ENCODE measurements around the gene DOK7. TPM values are rescaled to one million over a fixed set of nuclear protein-coding genes. Genes with fewer than 3 reads are reported as not detected.

DOK7 gene
- total and polyA plus RNA-seq, 2 experiments from 2014 or later, result 0.23 to 1.8 TPM

GRCh38 chr4:3488820-3489219, 25.7 kb downstream of the DOK7 start:
- DNase-seq (ENCODE audit: low spot score), result no peak
- Histone ChIP-seq H2AFZ (no peak overlapping the region), H4K20me1 (ENCODE audit: insufficient read depth, poor library complexity, severe bottlenecking) (no peaks in the 10 kb centered on the region), H3K4me3 (no peak overlapping the region), H3K27me3 (peaks cover 21% of the 10 kb centered on the region), H3K4me2 (no peak overlapping the region), H3K4me1 (ENCODE audit: insufficient read depth) (peaks cover 10% of the 10 kb centered on the region), H3K9me2 (replicated peaks; ENCODE audit: insufficient read depth) (no peaks in the 10 kb centered on the region), H3K9me3 (ENCODE audit: low read depth) (no peaks in the 10 kb centered on the region), H3K27ac (no peak overlapping the region), H3K79me2 (no peaks in the 10 kb centered on the region), H3K36me3 (replicated peaks; ENCODE audit: insufficient read depth, low read depth) (no peaks in the 10 kb centered on the region)
- TF ChIP-seq EZH2phosphoT487 (IDR thresholded peaks at IDR 0.05; ENCODE audit: low read depth, severe bottlenecking, unreplicated experiment), result no peak
- TF ChIP-seq CTCF (IDR thresholded peaks at IDR 0.05; ENCODE audit: poor library complexity), result no peak
- no peak for TF ChIP-seq EZH2 (IDR thresholded peaks at IDR 0.05; ENCODE audit: borderline replicate concordance)
- 73% methylated on average over 11 of the region's 11 CpGs for WGBS (ENCODE audit: low lambda C conversion rate, missing lambda C conversion rate)

GRCh38 chr4:3489451-3489962, 26.4 kb downstream of the DOK7 start:
- H3K79me2 ChIP-seq, result no peaks in the 10 kb centered on the region
- no peaks in the 10 kb centered on the region for H4K20me1 ChIP-seq (ENCODE audit: insufficient read depth, poor library complexity, severe bottlenecking)
- no peak overlapping the region for H3K4me2 ChIP-seq
- H3K9me2 ChIP-seq (replicated peaks; ENCODE audit: insufficient read depth), result no peaks in the 10 kb centered on the region
- peaks cover 18% of the 10 kb centered on the region for H3K27me3 ChIP-seq
- DNase-seq (ENCODE audit: low spot score), result no peak
- no peak overlapping the region for H2AFZ ChIP-seq
- no peak for TF ChIP-seq EZH2 (IDR thresholded peaks at IDR 0.05; ENCODE audit: borderline replicate concordance)
- TF ChIP-seq EZH2phosphoT487 (IDR thresholded peaks at IDR 0.05; ENCODE audit: low read depth, severe bottlenecking, unreplicated experiment), result no peak
- no peak for TF ChIP-seq CTCF (IDR thresholded peaks at IDR 0.05; ENCODE audit: poor library complexity)
- 79% methylated on average over 10 of the region's 20 CpGs for WGBS (ENCODE audit: low lambda C conversion rate, missing lambda C conversion rate)
- no peaks in the 10 kb centered on the region for H3K9me3 ChIP-seq (ENCODE audit: low read depth)
- H3K27ac ChIP-seq, result no peak overlapping the region
- no peak overlapping the region for H3K4me3 ChIP-seq
- peaks cover 11% of the 10 kb centered on the region for H3K4me1 ChIP-seq (ENCODE audit: insufficient read depth)
- H3K36me3 ChIP-seq (replicated peaks; ENCODE audit: insufficient read depth, low read depth), result no peaks in the 10 kb centered on the region

- no peak overlapping the region for H3K4me2 ChIP-seq
- peaks cover 10% of the 10 kb centered on the region for H3K4me1 ChIP-seq (ENCODE audit: insufficient read depth)
- H3K79me2 ChIP-seq, result no peaks in the 10 kb centered on the region
- no peaks in the 10 kb centered on the region for H3K36me3 ChIP-seq (replicated peaks; ENCODE audit: insufficient read depth, low read depth)
- no peak overlapping the region for H3K27ac ChIP-seq
- no peak overlapping the region for H3K4me3 ChIP-seq
- no peaks in the 10 kb centered on the region for H3K9me3 ChIP-seq (ENCODE audit: low read depth)
- no peaks in the 10 kb centered on the region for H3K9me2 ChIP-seq (replicated peaks; ENCODE audit: insufficient read depth)
- H4K20me1 ChIP-seq (ENCODE audit: insufficient read depth, poor library complexity, severe bottlenecking), result no peaks in the 10 kb centered on the region
- peaks cover 18% of the 10 kb centered on the region for H3K27me3 ChIP-seq
- no peak for DNase-seq (ENCODE audit: low spot score)
- 62% methylated on average over 17 of the region's 17 CpGs for WGBS (ENCODE audit: low lambda C conversion rate, missing lambda C conversion rate)
- no peak for TF ChIP-seq CTCF (IDR thresholded peaks at IDR 0.05; ENCODE audit: poor library complexity)
- no peak for TF ChIP-seq EZH2 (IDR thresholded peaks at IDR 0.05; ENCODE audit: borderline replicate concordance)
- TF ChIP-seq EZH2phosphoT487 (IDR thresholded peaks at IDR 0.05; ENCODE audit: low read depth, severe bottlenecking, unreplicated experiment), result no peak
- no peak overlapping the region for H2AFZ ChIP-seq
These were observed 28.7 kb downstream of the DOK7 start for GRCh38 chr4:3491681-3492405.

Data from hepatocyte (in vitro differentiated cells).